Measurements from ENCODE around the gene SENP2.
"Not testable (repeated sequence)": the region's sequence is repeated elsewhere in the genome, so short reads cannot be mapped to it uniquely, and the experiment has no call there.

The SENP2 gene

GRCh38 chr3:185585859-185586685, at the start of gene SENP2:
SENP2 (plus strand) TSS chr3:185586295; CDS start chr3:185586414, 119 bp downstream.
- DNase-seq (ENCODE audit: low spot score) = peak; percentile 98

GRCh38 chr3:185537369-185537970, 48.6 kb upstream of the SENP2 start:
- DNase-seq (ENCODE audit: low spot score) = peak; percentile 80

DNA sequence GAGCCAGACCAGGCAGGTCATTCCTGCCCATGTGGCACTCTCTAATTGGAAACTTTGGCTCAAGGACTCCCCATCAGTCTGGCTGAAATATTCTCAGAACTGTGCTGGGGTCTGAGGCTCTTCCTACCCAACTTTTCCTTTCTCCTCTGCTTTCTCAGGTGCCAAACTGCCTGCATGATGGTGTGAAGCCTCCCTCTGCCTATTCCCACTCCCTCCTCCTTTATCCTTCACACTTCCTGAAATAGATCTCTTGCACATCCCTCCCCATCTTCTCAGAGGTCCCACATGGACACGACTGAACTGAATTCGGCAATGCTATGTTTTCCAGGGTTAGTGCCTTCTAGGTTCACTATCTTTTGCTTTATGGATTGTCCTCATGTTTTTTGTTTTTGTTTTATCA, 46.2 kb upstream of the SENP2 start:
- no peak for DNase-seq (ENCODE audit: low spot score)

DNA sequence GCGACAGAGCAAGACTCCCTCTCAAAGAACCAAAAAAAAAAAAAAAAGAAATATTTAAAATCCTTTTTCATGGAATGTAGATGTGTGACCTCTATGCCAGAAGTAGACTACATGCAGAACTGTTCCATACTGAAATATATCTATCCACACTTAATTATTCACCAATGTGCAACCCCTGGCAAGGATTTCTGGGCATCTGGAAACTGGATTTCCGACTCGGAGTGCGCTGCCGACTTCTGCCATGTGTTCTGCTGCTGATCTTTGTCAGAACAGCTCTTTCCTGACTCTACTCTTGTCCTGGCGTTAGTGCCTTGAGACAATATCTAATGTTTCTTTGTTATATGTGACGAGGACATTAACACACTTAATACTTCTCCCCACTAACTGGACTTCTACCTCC, 45.4 kb upstream of the SENP2 start:
- DNase-seq (ENCODE audit: low spot score) = no peak

DNA sequence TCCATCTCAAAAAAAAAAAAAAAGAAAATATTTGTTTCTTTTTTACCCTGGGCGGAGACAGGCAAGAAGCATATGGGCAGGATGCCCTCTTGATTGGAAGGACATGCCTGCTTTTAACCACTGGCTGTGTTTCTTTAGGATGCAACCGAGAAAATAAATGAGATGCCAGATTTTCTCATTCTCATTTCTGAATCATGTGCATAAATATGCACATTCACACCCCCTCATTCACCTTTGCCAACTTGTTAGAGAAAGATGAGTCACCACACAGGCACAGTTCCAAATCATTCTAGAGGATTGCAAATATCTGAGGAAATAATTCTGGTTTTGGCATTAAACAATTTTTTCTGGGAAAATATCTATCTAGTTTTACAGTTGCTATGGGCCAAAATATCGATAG, 37.0 kb upstream of the SENP2 start:
- DNase-seq (ENCODE audit: low spot score) = peak; percentile 91

GRCh38 chr3:185549651-185550111, 36.4 kb upstream of the SENP2 start:
- DNase-seq (ENCODE audit: low spot score) = no peak

DNA sequence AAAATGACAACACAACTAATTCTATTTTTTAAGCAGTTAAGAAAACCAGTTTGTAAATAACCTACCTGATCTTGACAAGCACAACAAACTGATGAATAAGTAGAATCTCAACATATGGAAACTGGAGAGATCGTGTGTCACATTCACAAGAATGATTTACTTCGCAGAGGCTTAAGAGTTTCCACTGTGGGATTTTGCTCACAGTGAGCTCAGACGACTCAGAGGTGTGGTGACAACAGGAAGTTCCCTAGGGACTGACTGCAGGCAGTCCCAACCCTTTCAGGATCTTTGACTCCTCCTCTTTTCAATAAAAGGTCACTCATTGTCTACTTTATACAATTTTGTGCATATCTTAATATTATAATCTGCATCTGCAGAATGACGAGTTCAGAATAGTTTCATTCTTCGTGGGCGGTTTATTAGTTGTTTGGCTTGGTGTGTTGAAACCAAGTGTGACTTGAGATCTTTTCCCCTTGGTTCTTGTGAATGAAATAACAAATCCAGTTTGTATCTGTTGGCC, 33.7 kb upstream of the SENP2 start, which contains the start of gene LIPH:
TSS of gene LIPH (minus strand) at position 231 of the 520 bp plus-strand sequence. CDS start at position 114, 117 bp downstream.
- peak; percentile 86 for DNase-seq (ENCODE audit: low spot score)

GRCh38 chr3:185555101-185555501, 31.0 kb upstream of the SENP2 start:
- DNase-seq (ENCODE audit: low spot score) = no peak

DNA sequence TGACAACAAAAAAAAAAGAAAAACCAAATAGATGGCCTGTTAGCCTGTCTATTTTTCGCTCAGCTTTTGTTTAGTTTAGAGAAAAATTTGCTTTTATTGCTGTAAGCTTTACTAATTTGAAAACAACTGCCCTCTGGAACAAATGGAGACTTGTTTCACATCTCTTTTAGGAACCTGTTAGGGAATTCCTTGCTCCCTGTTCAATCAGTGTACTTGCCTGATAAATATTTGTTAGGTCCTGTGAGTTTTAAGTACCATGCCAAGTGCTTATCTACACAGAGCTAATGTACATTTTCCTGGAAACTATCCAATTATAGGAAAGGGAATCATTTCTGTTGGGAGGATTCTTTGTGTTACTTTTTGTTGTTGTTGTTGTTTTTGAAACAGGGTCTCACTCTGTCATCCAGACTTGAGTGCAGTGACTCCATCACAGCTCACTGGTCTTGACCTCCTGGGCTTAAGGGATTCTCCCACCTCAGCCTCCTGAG, 30.2 kb upstream of the SENP2 start:
- DNase-seq (ENCODE audit: low spot score) = no peak

DNA sequence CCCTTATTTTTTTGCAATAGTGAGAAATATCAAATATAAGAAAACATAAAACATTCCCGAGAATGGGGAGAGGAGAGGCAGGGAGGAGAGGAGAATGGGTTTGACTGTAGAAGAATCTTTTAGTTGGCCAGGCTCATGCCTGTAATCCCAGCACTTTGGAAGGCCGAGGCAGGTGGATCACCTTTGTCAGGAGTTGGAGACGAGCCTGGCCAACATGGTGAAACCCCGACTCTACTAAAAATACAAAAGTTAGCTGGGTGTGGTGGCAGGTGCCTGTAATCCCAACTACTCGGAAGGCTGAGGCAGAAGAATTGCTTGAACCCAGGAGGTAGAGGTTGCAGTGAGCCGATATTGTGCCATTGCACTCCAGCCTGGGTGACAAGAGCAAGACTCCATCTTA, 29.5 kb upstream of the SENP2 start:
- not testable (repeated sequence) for DNase-seq (ENCODE audit: low spot score)

DNA sequence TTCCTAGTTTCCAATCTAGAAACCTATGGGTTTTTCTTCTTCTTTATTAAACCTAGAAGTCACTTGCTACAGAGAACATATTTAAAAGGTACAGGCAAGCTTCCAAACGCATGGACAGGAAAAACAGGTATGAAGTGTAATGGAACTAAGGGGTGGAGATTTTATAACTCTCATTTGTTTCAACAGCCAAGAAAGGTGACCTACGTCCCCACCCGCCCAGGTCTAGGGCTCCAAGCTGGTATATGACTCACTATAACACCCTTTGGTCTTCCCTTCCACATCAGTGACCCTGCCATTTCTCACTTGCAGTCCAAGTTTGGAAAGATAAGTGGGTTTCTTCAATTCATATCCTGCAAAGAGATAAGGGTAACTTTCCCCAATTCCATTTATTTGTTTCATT, 27.7 kb upstream of the SENP2 start:
- no peak for DNase-seq (ENCODE audit: low spot score)

DNA sequence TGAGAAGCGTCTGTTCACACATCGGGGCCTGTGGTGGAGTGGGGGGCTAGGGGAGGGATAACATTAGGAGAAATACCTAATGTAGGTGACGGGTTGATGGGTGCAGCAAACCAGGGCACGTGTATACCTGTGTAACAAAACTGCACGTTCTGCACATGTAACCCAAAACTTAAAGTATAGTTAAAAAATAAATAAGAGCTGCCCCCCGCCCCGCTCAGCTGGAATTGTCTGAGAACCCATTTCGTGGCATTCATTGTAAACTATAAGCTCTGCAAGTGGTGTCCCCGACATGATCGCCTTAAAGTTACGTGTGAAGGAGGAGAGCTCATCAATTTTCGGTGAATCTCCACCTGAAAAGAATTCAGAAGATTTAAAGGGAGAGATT, 26.4 kb upstream of the SENP2 start:
- DNase-seq (ENCODE audit: low spot score) = no peak

GRCh38 chr3:185560676-185561075, 25.4 kb upstream of the SENP2 start:
- no peak for DNase-seq (ENCODE audit: low spot score)

DNA sequence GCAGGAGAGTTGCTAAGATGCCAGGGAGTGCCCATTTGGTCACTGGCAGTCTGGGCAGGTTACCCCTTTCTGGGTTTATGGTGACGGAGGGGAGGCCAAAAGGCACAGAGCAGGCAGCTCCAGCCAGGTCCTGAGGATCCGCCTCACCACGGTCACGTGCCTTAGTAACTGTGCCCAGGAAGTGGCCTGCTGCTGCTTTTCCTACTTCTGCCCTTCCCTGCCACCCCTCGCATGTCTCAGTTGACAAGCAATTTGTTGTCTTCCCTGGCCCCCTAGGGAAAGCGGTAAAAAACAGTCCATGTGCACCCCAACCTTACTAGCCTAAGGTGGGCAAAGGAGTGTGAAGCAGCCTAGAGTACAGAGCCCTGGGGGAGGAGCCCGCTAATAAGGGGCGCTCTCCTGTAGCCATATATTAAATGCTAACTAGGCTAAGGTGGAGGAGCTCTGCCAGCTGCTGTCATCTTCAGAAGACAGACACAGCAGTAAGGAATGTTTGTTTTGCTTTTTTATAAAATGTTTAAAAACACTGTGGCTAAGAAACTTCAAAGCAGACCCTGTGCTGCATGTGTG, 24.6 kb upstream of the SENP2 start:
- DNase-seq (ENCODE audit: low spot score) = no peak

- DNase-seq (ENCODE audit: low spot score) = no peak
Measured at GRCh38 chr3:185561958-185562357, 24.1 kb upstream of the SENP2 start.

- DNase-seq (ENCODE audit: low spot score) = no peak
Measured at GRCh38 chr3:185572183-185572582, 13.9 kb upstream of the SENP2 start.

- peak; percentile 58 for DNase-seq (ENCODE audit: low spot score)
Measured at GRCh38 chr3:185575108-185575869, 10.8 kb upstream of the SENP2 start.

- no peak for DNase-seq (ENCODE audit: low spot score)
Measured at GRCh38 chr3:185582236-185582635, 3.9 kb upstream of the SENP2 start.

- DNase-seq (ENCODE audit: low spot score) = no peak
Measured at GRCh38 chr3:185582871-185583270, 3.2 kb upstream of the SENP2 start.

- DNase-seq (ENCODE audit: low spot score) = no peak
Measured at GRCh38 chr3:185583925-185584324, 2.2 kb upstream of the SENP2 start.

DNA sequence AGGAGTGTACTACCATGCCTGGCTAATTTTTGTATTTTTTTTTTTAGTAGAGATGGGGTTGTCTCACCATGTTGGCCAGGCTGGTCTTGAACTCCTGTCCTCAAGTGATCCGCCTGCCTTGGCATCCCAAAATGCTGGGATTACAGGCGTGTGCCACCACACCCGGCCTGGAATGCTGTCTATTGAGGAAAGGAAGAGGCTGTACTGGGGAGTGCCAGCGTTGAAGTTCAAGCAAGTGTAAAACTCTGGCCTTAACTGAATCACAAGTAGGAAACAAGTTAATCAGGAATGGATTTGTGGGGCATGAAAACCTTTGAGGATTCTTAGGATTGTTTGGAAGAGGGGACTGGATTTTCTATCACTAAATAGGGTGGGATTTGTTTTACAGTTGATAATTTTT, 1.4 kb upstream of the SENP2 start:
- no peak for DNase-seq (ENCODE audit: low spot score)

- no peak for DNase-seq (ENCODE audit: low spot score)
Measured at GRCh38 chr3:185585518-185585858, 607 bp upstream of the SENP2 start.
